ENCODE data around the gene PDE4B. TPM values are rescaled to one million over a fixed set of nuclear protein-coding genes. Genes with fewer than 3 reads are reported as not detected.

The PDE4B gene
- total RNA-seq, 2 donors from 2014 or later, result 2.0 to 5.7 TPM

- H3K4me1 ChIP-seq, result no peaks in the 10 kb centered on the region
- TF ChIP-seq CTCF (IDR thresholded peaks at IDR 0.05), result no peak
- no peaks in the 10 kb centered on the region for H3K36me3 ChIP-seq
- H3K4me3 ChIP-seq, result no peak overlapping the region
- H3K9ac ChIP-seq (ENCODE audit: low read depth in 2 of 2, low read length in 2 of 2), result no peak overlapping the region
- no peak for DNase-seq
- intact Hi-C loops (cut with DNase I), result no loop called here
- H3K9me3 ChIP-seq, result no peaks in the 10 kb centered on the region
- no peak overlapping the region for H3K27ac ChIP-seq
- no peaks in the 10 kb centered on the region for H3K27me3 ChIP-seq
These were observed 146.9 kb downstream of the PDE4B start for GRCh38 chr1:65939636-65940035.

- Histone ChIP-seq H3K27me3 (no peaks in the 10 kb centered on the region), H3K9me3 (no peaks in the 10 kb centered on the region), H3K27ac (no peak overlapping the region), H3K9ac (ENCODE audit: low read depth in 2 of 2, low read length in 2 of 2) (no peak overlapping the region), H3K4me1 (no peaks in the 10 kb centered on the region), H3K36me3 (no peaks in the 10 kb centered on the region), H3K4me3 (no peak overlapping the region)
- intact Hi-C loops (cut with DNase I), result no loop called here
- no peak for DNase-seq
- TF ChIP-seq CTCF (IDR thresholded peaks at IDR 0.05), result no peak
These were observed 147.4 kb downstream of the PDE4B start for GRCh38 chr1:65940126-65940525.

GRCh38 chr1:65942476-65942875, 149.8 kb downstream of the PDE4B start:
- no peak for DNase-seq
- Histone ChIP-seq H3K27ac (no peak overlapping the region), H3K27me3 (no peaks in the 10 kb centered on the region), H3K9me3 (no peaks in the 10 kb centered on the region), H3K4me3 (no peak overlapping the region), H3K36me3 (no peaks in the 10 kb centered on the region), H3K9ac (ENCODE audit: low read depth in 2 of 2, low read length in 2 of 2) (no peak overlapping the region), H3K4me1 (no peaks in the 10 kb centered on the region)
- TF ChIP-seq CTCF (IDR thresholded peaks at IDR 0.05), result no peak
- intact Hi-C loops (cut with DNase I), result no loop called here

- no peaks in the 10 kb centered on the region for H3K9me3 ChIP-seq
- H3K27me3 ChIP-seq, result no peaks in the 10 kb centered on the region
- H3K4me1 ChIP-seq, result no peaks in the 10 kb centered on the region
- TF ChIP-seq CTCF (IDR thresholded peaks at IDR 0.05), result no peak
- H3K36me3 ChIP-seq, result no peaks in the 10 kb centered on the region
- no peak overlapping the region for H3K27ac ChIP-seq
- no peak for DNase-seq
- no peak overlapping the region for H3K4me3 ChIP-seq
- no peak overlapping the region for H3K9ac ChIP-seq (ENCODE audit: low read depth in 2 of 2, low read length in 2 of 2)
- intact Hi-C loops (cut with DNase I), result no loop called here
These were observed 153.7 kb downstream of the PDE4B start for GRCh38 chr1:65946376-65946775.

GRCh38 chr1:65946960-65947359, 154.3 kb downstream of the PDE4B start:
- Histone ChIP-seq H3K4me1 (no peaks in the 10 kb centered on the region), H3K9me3 (no peaks in the 10 kb centered on the region), H3K9ac (ENCODE audit: low read depth in 2 of 2, low read length in 2 of 2) (no peak overlapping the region), H3K27ac (no peak overlapping the region), H3K36me3 (no peaks in the 10 kb centered on the region), H3K27me3 (no peaks in the 10 kb centered on the region), H3K4me3 (no peak overlapping the region)
- no peak for TF ChIP-seq CTCF (IDR thresholded peaks at IDR 0.05)
- intact Hi-C loops (cut with DNase I), result no loop called here
- no peak for DNase-seq

Measured in colonic mucosa (tissue), 4 donors.